GM18867 (cell line): ENCODE data around the gene EGFR.

ENCODE experiments used
- ATAC-seq: cut with Tn5 transposase; IDR thresholded peaks from one replicate; pipeline ENCODE4 v1.9.1; 2021; ENCODE audit warnings: mild to moderate bottlenecking, moderate library complexity; ENCODE audit not compliant: unreplicated experiment

EGFR gene

GRCh38 chr7:55121249-55121648 lies 102.4 kb downstream of the EGFR start:
- no peak for ATAC-seq

GRCh38 chr7:55122263-55122662 lies 103.4 kb downstream of the EGFR start:
- no peak for ATAC-seq

GRCh38 chr7:55124989-55125875 lies 106.4 kb downstream of the EGFR start:
- ATAC-seq = no peak

- ATAC-seq = no peak
Measured at GRCh38 chr7:55127135-55127551, 108.3 kb downstream of the EGFR start.

- ATAC-seq = no peak
Measured at GRCh38 chr7:55127622-55128081, 108.8 kb downstream of the EGFR start.

GRCh38 chr7:55128693-55129394 lies 110.0 kb downstream of the EGFR start:
- no peak for ATAC-seq

- no peak for ATAC-seq
Measured at GRCh38 chr7:55129541-55130394, 111.0 kb downstream of the EGFR start.

GRCh38 chr7:55130395-55131141 lies 111.8 kb downstream of the EGFR start:
- peak; percentile 36 for ATAC-seq

GRCh38 chr7:55131142-55131929 lies 112.5 kb downstream of the EGFR start:
- no peak for ATAC-seq

- ATAC-seq = peak; percentile 15
Measured at GRCh38 chr7:55132550-55132889, 113.7 kb downstream of the EGFR start.

- ATAC-seq = peak; percentile 55
Measured at GRCh38 chr7:55132890-55133551, 114.2 kb downstream of the EGFR start.

- ATAC-seq = no peak
Measured at GRCh38 chr7:55133630-55134358, 115.0 kb downstream of the EGFR start.

GRCh38 chr7:55134359-55134725 lies 115.5 kb downstream of the EGFR start:
- ATAC-seq = no peak

- no peak for ATAC-seq
Measured at GRCh38 chr7:55134786-55135185, 116.0 kb downstream of the EGFR start.

- ATAC-seq = no peak
Measured at GRCh38 chr7:55135462-55135861, 116.6 kb downstream of the EGFR start.

GRCh38 chr7:55138663-55139062 lies 119.8 kb downstream of the EGFR start:
- ATAC-seq = no peak

- peak; percentile 95 for ATAC-seq
Measured at GRCh38 chr7:55140221-55140940, 121.6 kb downstream of the EGFR start.

- peak; percentile 34 for ATAC-seq
Measured at GRCh38 chr7:55140941-55141278, 122.1 kb downstream of the EGFR start.
